AG10803 (cell line): ENCODE measurements around the gene INHBB.

Experiments
- DNase-seq: peaks from one replicate; pipeline ENCODE4 v3.0.0; 2010; ENCODE audit warnings: low read depth
- H3K4me3 ChIP-seq: 2 replicates; pipeline ENCODE4 v1.5.1; 2011; ENCODE audit warnings: mild to moderate bottlenecking, low read length, control low read depth
- CTCF ChIP-seq: conservative IDR thresholded peaks from 2 replicates; pipeline ENCODE4 v1.5.1; 2011; ENCODE audit warnings: mild to moderate bottlenecking, low read length, control low read depth, inconsistent platforms

INHBB gene

GRCh38 chr2:120375251-120376020, 29.5 kb downstream of the INHBB start:
- H3K4me3 ChIP-seq = no peak overlapping the region
- DNase-seq = no peak
- no peak for TF ChIP-seq CTCF

GRCh38 chr2:120376101-120376500, 30.2 kb downstream of the INHBB start:
- H3K4me3 ChIP-seq = no peak overlapping the region
- DNase-seq = no peak
- TF ChIP-seq CTCF = no peak

- H3K4me3 ChIP-seq = no peak overlapping the region
- no peak for DNase-seq
- TF ChIP-seq CTCF = no peak
These were observed 31.0 kb downstream of the INHBB start for GRCh38 chr2:120376679-120377640.

- TF ChIP-seq CTCF = no peak
- H3K4me3 ChIP-seq = no peak overlapping the region
- DNase-seq = no peak
These were observed 32.7 kb downstream of the INHBB start for GRCh38 chr2:120378605-120379004.

- TF ChIP-seq CTCF = no peak
- no peak overlapping the region for H3K4me3 ChIP-seq
- no peak for DNase-seq
These were observed 34.3 kb downstream of the INHBB start for GRCh38 chr2:120379916-120380893.

- DNase-seq = no peak
- H3K4me3 ChIP-seq = no peak overlapping the region
- no peak for TF ChIP-seq CTCF
These were observed 35.3 kb downstream of the INHBB start for GRCh38 chr2:120381192-120381591.
